Gastroesophageal sphincter (tissue), 4 donors: ENCODE results near the gene TOB1. TPM values are rescaled to one million over a fixed set of nuclear protein-coding genes. Genes with fewer than 3 reads are reported as not detected.

Experiments used
- ATAC-seq: fragments of 150-250 bp; one replicate; pipeline ENCODE4 v1.9.1; 2016; ENCODE audit warnings: mild to moderate bottlenecking, moderate library complexity
- H3K27ac ChIP-seq, 4 donors: fragments of 200-600 bp; sonication (generic) in 3 of 4; 1 replicate in 3 of 4; 2 replicates in 1 of 4; pipeline ENCODE4 v1.5.1; 2016 to 2019
- H3K27me3 ChIP-seq: fragments of 200-600 bp; sonication (generic); one replicate; pipeline ENCODE4 v1.5.1; 2019
- H3K36me3 ChIP-seq, 2 donors: fragments of 200-600 bp; sonication (generic); one replicate each; pipeline ENCODE4 v1.5.1; 2019; ENCODE audit warnings: control low read depth in 1 of 2
- H3K4me1 ChIP-seq, 3 donors: fragments of 200-600 bp; sonication (generic); 1 replicate in 2 of 3; 2 replicates in 1 of 3; pipeline ENCODE4 v1.5.1; 2016 to 2019; ENCODE audit warnings: control low read depth in 2 of 3
- H3K4me3 ChIP-seq, 2 donors: fragments of 200-600 bp; sonication (generic); one replicate each; pipeline ENCODE4 v1.5.1; 2019; ENCODE audit warnings: mild to moderate bottlenecking in 1 of 2, moderate library complexity in 1 of 2
- H3K9me3 ChIP-seq, 3 donors: fragments of 200-600 bp; sonication (generic); one replicate each; pipeline ENCODE4 v1.5.1; 2017 to 2019; ENCODE audit warnings: control low read depth in 2 of 3
- EP300 ChIP-seq: sonication (generic); formaldehyde crosslinking; IDR thresholded peaks from one replicate; pipeline ENCODE4 v1.6.1; 2017; ENCODE audit warnings: antibody characterized with exemption, mild to moderate bottlenecking
- POLR2A ChIP-seq, 2 donors: fragments of 450-650 bp; IDR thresholded peaks; one replicate each; pipeline ENCODE4 v1.6.1; 2017; ENCODE audit warnings: antibody characterized with exemption in 2 of 2, mild to moderate bottlenecking in 2 of 2, moderate library complexity in 1 of 2
- POLR2AphosphoS5 ChIP-seq: sonication (generic); formaldehyde crosslinking; IDR thresholded peaks from one replicate; pipeline ENCODE4 v1.6.1; 2017; ENCODE audit warnings: antibody characterized with exemption
- WGBS, 2 donors: methylation state at CpG; one replicate each; pipeline ENCODE4 v1.1.5; 2018; ENCODE audit warnings: low coverage in 1 of 2; 5-methylcytosine and 5-hydroxymethylcytosine counted together
- total RNA-seq, 4 donors: library from RNA; depleted of rRNA; stranded (reverse); fragments of >200 nt; gene quantifications; one replicate each; pipeline ENCODE4 v1.1.0, GENCODE V29; 2016
- TF ChIP-seq, protein P1 (sequence below), 4 experiments: fragments of 200-600 bp in 2 of 4; fragments of 450-650 bp in 2 of 4; sonication (generic) in 1 of 4; IDR thresholded peaks; one replicate each; pipeline ENCODE4 v1.5.1; 2017 to 2019; ENCODE audit warnings: antibody characterized with exemption in 4 of 4, mild to moderate bottlenecking in 2 of 4, moderate library complexity in 2 of 4

TOB1 gene
- total RNA-seq, 4 donors from 2014 or later = 27.8 to 47.2 (median 29.6) TPM

DNA sequence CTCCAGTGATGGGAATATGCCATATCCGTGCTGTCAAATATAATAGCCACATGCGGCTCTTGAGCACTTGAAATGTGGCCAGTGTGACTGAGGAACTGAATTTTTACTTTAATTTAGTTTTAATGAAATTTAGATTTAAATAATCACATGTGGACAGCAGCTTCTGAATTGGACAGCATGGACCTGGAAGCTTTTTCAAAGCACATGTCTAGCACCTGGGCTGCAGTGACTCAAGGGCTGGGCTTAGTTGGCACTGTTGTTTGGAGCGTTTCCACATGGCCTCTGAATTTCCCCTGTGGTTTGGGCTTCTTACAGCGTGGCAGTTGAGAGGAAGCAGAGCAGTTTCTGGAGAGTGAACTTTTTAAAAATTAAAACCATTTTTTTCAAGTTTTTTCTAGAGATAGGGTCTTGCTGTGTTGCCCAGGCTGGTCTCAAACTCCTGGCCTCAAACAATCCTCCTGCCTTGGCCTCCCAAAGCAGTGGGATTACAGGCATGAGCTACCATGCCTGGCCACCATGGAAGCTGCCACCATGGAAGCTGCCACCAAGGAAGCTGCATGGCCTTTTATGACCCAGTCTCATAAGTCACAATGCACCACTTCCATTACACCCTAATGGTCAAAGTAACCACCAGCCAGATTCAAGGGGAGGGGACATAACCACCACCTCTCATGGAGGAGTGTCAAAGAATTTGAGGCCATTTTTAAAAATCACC, 6.7 kb upstream of the TOB1 start:
- no peak for ATAC-seq
- Histone ChIP-seq H3K4me3 (no peak overlapping the region), H3K36me3 (no peaks in the 10 kb centered on the region), H3K9me3 (no peaks in the 10 kb centered on the region), H3K27ac (peak overlapping the region in 1 of 4 donors; percentile 48), H3K27me3 (no peaks in the 10 kb centered on the region), H3K4me1 (peaks cover 0 to 48% (median 11%) of the 10 kb centered on the region in 3 donors)
- TF ChIP-seq, protein P1, sequence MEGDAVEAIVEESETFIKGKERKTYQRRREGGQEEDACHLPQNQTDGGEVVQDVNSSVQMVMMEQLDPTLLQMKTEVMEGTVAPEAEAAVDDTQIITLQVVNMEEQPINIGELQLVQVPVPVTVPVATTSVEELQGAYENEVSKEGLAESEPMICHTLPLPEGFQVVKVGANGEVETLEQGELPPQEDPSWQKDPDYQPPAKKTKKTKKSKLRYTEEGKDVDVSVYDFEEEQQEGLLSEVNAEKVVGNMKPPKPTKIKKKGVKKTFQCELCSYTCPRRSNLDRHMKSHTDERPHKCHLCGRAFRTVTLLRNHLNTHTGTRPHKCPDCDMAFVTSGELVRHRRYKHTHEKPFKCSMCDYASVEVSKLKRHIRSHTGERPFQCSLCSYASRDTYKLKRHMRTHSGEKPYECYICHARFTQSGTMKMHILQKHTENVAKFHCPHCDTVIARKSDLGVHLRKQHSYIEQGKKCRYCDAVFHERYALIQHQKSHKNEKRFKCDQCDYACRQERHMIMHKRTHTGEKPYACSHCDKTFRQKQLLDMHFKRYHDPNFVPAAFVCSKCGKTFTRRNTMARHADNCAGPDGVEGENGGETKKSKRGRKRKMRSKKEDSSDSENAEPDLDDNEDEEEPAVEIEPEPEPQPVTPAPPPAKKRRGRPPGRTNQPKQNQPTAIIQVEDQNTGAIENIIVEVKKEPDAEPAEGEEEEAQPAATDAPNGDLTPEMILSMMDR (IDR thresholded peaks at IDR 0.05) = no peak
- TF ChIP-seq POLR2AphosphoS5 (peak; percentile 56), EP300 (no peak), POLR2A (IDR thresholded peaks at IDR 0.05) (no peak)
- WGBS, 2 donors = 35 to 38% methylated on average over 4 of the region's 4 CpGs

DNA sequence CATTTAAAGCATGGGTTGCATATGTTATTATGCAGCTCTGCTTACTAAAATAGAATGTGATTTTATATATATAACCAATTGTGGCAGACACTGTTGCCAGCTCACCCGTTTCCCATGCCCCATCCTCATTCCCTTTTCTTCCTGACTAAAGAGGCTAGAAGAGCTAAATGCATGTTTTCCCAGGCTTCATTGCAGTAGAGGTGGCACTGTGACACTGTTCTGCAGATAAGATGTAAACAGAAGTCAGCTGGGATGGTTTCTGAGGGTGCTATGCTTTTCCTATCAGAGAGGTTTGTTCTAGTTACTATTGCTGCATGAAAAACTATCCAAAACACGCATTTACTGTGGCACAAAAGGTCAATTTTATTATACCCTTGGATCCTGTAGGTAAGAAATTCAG, 5.7 kb upstream of the TOB1 start:
- 52 to 79% methylated on average over 2 of the region's 2 CpGs for WGBS, 2 donors

DNA sequence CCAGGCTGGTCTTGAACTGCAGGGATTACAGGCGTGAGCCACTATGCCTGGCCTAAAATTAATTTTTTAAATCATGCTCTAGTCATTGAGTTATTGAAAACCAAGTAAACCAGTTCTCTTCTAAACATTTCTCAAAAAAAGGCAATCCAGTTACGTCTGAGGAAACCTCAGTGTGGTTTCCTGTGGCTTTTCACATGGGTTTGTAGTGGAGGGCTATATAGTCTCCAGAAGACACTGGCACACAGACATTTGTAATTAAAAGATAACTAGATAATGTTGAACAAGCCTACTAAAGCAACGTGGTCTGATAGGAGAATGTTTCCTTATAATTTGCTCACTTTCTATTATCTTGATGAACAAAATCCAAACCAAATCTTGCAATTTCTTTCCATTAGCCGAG, 5.2 kb upstream of the TOB1 start:
- Histone ChIP-seq H3K36me3 (no peaks in the 10 kb centered on the region), H3K27me3 (no peaks in the 10 kb centered on the region), H3K4me1 (peaks cover 0 to 48% (median 11%) of the 10 kb centered on the region in 3 donors), H3K27ac (peak overlapping the region in 1 of 4 donors; percentile 48), H3K4me3 (no peak overlapping the region), H3K9me3 (no peaks in the 10 kb centered on the region)
- no peak for ATAC-seq
- TF ChIP-seq POLR2A (IDR thresholded peaks at IDR 0.05) (no peak), POLR2AphosphoS5 (no peak), EP300 (no peak)
- TF ChIP-seq, protein P1 (IDR thresholded peaks at IDR 0.05) = no peak
- WGBS, 2 donors = 72 to 74% methylated on average over 4 of the region's 4 CpGs

More for the DNA sequence above, 5.7 kb upstream of the TOB1 start:
- H3K27ac ChIP-seq = peak overlapping the region in 1 of 4 donors; percentile 48
- H3K4me1 ChIP-seq = peaks cover 0 to 48% (median 11%) of the 10 kb centered on the region in 3 donors
- ATAC-seq = no peak
- no peak for TF ChIP-seq POLR2A (IDR thresholded peaks at IDR 0.05)
- TF ChIP-seq POLR2AphosphoS5 = no peak
- TF ChIP-seq, protein P1 (IDR thresholded peaks at IDR 0.05) = no peak
- TF ChIP-seq EP300 = no peak
- no peaks in the 10 kb centered on the region for H3K36me3 ChIP-seq
- no peaks in the 10 kb centered on the region for H3K9me3 ChIP-seq
- no peaks in the 10 kb centered on the region for H3K27me3 ChIP-seq
- H3K4me3 ChIP-seq = no peak overlapping the region

DNA sequence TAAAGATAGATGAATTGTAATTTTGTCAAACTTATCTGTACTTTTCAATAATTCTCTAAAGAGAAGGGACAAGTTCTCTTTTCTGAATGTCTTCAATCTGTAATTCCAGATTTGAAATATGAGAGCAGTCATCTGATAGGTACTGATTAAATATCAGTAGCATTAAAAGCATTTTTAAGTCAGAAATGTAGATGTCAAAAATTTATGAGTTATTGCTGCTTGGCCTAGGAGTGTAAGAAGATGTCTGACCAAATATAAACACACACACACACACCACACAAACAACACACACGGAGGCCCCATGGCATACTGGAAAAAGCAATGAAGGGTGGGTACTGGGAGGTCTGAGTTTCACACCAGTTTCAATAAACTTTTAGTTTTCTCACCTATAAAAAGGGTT, 2.4 kb upstream of the TOB1 start:
- WGBS, 2 donors = 36 to 50% methylated on average over 1 of the region's 1 CpG
- peaks cover 0 to 40% (median 11%) of the 10 kb centered on the region in 3 donors for H3K4me1 ChIP-seq
- ATAC-seq = no peak
- H3K27ac ChIP-seq = peak overlapping the region; percentile 98 to 100 (median 100)
- TF ChIP-seq, protein P1 (IDR thresholded peaks at IDR 0.05) = no peak
- TF ChIP-seq POLR2A (IDR thresholded peaks at IDR 0.05) (no peak), POLR2AphosphoS5 (no peak), EP300 (no peak)
- no peaks in the 10 kb centered on the region for H3K27me3 ChIP-seq
- peak overlapping the region in 1 of 2 donors; percentile 92 for H3K4me3 ChIP-seq
- peaks cover 0 to under 1% of the 10 kb centered on the region in 2 donors for H3K36me3 ChIP-seq
- no peaks in the 10 kb centered on the region for H3K9me3 ChIP-seq

DNA sequence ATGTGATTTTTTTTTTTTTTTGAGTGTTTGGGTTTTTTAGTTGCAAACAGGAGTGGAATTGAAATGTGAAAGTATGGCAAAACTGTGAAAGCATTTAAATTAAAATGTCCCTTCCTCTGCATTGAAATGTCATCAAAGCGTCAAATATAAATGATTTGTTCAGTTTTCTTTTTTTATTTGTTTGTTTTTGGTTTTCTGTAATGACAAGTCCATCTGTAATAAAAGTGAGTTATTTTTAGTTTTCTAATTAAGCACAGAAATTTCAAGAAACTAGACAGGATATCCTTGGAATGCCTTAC, 1.9 kb upstream of the TOB1 start:
- TF ChIP-seq POLR2AphosphoS5 = no peak
- no peak for TF ChIP-seq POLR2A (IDR thresholded peaks at IDR 0.05)
- TF ChIP-seq, protein P1 (IDR thresholded peaks at IDR 0.05) = no peak
- TF ChIP-seq EP300 = no peak
- no peaks in the 10 kb centered on the region for H3K27me3 ChIP-seq
- peaks cover 0 to 42% (median 11%) of the 10 kb centered on the region in 3 donors for H3K4me1 ChIP-seq
- no peak for ATAC-seq
- H3K4me3 ChIP-seq = peak overlapping the region; percentile 82 to 92
- no peaks in the 10 kb centered on the region for H3K9me3 ChIP-seq
- peak overlapping the region; percentile 98 to 100 (median 100) for H3K27ac ChIP-seq
- peaks cover 0 to 6% of the 10 kb centered on the region in 2 donors for H3K36me3 ChIP-seq
- 0 to 9% methylated on average over 1 of the region's 1 CpG for WGBS, 2 donors
